PFSK-1 (cell line): ENCODE measurements around the gene PGF.

Source experiments
- FOXP2 ChIP-seq: optimal IDR thresholded peaks from 2 replicates; pipeline ENCODE3; 2011; ENCODE audit warnings: borderline replicate concordance, control low read depth, inconsistent platforms; ENCODE audit not compliant: insufficient read depth; ENCODE audit errors: extremely low read length, extremely low read depth
- POLR2AphosphoS5 ChIP-seq: IDR thresholded peaks from 2 replicates; pipeline ENCODE4 v1.6.1; 2012; ENCODE audit warnings: low read depth, mild to moderate bottlenecking, control low read depth, low read length, moderate library complexity
- SIN3A ChIP-seq: IDR thresholded peaks from 2 replicates; pipeline ENCODE4 v1.6.1; 2012; ENCODE audit warnings: mild to moderate bottlenecking, low read length, moderate library complexity, borderline replicate concordance; ENCODE audit not compliant: insufficient read depth
- TAF1 ChIP-seq: IDR thresholded peaks from 2 replicates; pipeline ENCODE4 v1.6.1; 2012; ENCODE audit warnings: low read length, control low read depth, borderline replicate concordance; ENCODE audit not compliant: insufficient read depth
- TF ChIP-seq, protein P1 (sequence below), 2 experiments: IDR thresholded peaks; 2 replicates each; pipeline versions ENCODE4 v1.6.1 to v1.8.0; 2011 to 2012; ENCODE audit warnings: low read depth in 2 of 2, low read length in 2 of 2, control low read depth in 1 of 2, inconsistent platforms in 1 of 2, mild to moderate bottlenecking in 1 of 2, moderate library complexity in 1 of 2; ENCODE audit not compliant: insufficient read depth in 1 of 2

PGF gene

DNA sequence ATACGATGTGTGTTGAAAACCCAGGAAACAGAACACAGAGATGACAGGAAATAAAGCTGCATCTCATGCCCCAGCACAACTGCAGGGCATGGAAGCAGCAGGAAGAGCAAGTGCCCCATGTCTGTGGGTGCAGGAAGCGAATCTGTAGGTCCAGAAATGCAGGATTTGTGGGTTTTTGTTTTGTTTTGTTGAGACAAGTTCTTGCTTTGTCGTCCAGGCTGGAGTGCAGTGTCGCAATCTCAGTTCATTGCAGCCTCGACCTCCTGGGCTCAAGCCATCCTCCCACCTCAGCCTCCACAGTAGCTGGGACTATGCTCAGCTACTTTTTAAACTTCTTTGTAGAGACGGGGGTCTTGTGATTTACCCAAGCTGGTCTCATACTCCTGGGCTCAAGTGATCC lies 26.2 kb downstream of the PGF start:
- TF ChIP-seq FOXP2 = no peak
- TF ChIP-seq TAF1 = no peak
- TF ChIP-seq POLR2AphosphoS5 = no peak
- no peak for TF ChIP-seq SIN3A
- TF ChIP-seq, protein P1, sequence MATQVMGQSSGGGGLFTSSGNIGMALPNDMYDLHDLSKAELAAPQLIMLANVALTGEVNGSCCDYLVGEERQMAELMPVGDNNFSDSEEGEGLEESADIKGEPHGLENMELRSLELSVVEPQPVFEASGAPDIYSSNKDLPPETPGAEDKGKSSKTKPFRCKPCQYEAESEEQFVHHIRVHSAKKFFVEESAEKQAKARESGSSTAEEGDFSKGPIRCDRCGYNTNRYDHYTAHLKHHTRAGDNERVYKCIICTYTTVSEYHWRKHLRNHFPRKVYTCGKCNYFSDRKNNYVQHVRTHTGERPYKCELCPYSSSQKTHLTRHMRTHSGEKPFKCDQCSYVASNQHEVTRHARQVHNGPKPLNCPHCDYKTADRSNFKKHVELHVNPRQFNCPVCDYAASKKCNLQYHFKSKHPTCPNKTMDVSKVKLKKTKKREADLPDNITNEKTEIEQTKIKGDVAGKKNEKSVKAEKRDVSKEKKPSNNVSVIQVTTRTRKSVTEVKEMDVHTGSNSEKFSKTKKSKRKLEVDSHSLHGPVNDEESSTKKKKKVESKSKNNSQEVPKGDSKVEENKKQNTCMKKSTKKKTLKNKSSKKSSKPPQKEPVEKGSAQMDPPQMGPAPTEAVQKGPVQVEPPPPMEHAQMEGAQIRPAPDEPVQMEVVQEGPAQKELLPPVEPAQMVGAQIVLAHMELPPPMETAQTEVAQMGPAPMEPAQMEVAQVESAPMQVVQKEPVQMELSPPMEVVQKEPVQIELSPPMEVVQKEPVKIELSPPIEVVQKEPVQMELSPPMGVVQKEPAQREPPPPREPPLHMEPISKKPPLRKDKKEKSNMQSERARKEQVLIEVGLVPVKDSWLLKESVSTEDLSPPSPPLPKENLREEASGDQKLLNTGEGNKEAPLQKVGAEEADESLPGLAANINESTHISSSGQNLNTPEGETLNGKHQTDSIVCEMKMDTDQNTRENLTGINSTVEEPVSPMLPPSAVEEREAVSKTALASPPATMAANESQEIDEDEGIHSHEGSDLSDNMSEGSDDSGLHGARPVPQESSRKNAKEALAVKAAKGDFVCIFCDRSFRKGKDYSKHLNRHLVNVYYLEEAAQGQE (IDR thresholded peaks at IDR 0.05; ENCODE audit: insufficient read depth in 1 of 2, low read depth in 2 of 2, low read length in 2 of 2) = no peak

DNA sequence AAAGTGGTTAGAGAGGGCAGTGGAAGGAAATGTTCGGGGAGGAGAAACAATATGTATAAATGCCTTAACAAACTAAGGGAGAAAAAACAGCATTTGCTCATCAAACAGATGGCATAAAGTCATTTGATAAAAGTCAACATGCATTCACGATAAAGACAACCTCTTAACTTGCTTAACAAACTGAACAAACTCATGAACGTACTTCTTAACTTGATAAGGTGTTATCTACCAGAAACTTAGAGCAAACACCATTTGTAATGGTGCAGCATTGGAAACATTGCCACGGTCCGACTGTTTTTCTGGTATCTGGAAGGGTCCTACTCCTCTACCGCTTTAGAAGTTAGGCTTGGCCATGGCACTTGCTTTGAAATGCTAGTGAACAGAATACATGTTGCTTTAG lies 28.2 kb downstream of the PGF start:
- TF ChIP-seq, protein P1 (IDR thresholded peaks at IDR 0.05; ENCODE audit: insufficient read depth in 1 of 2, low read depth in 2 of 2, low read length in 2 of 2) = no peak
- TF ChIP-seq FOXP2 = no peak
- TF ChIP-seq TAF1 = no peak
- no peak for TF ChIP-seq POLR2AphosphoS5
- TF ChIP-seq SIN3A = no peak

DNA sequence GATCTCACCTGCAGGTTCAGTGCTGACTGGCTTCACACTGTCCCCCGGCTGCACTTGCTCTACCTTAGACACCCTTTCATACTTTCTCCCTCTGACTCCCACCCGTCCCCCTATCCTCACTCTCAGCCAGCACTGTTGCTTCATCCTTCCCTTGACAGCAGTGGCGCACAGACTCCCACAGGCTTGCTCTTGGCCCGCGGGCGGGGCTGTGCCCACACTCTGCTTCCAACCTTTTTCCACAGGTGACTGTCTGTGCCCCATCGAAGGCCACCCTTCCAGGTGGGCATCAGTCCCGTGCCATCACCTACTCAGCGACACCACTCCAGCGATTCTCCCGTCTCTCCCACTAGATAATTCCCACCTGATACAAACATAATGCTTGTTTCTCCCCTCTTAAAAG lies 31.3 kb downstream of the PGF start:
- TF ChIP-seq FOXP2 (no peak), POLR2AphosphoS5 (no peak), SIN3A (no peak), TAF1 (no peak)
- TF ChIP-seq, protein P1 (IDR thresholded peaks at IDR 0.05; ENCODE audit: insufficient read depth in 1 of 2, low read depth in 2 of 2, low read length in 2 of 2) = no peak

DNA sequence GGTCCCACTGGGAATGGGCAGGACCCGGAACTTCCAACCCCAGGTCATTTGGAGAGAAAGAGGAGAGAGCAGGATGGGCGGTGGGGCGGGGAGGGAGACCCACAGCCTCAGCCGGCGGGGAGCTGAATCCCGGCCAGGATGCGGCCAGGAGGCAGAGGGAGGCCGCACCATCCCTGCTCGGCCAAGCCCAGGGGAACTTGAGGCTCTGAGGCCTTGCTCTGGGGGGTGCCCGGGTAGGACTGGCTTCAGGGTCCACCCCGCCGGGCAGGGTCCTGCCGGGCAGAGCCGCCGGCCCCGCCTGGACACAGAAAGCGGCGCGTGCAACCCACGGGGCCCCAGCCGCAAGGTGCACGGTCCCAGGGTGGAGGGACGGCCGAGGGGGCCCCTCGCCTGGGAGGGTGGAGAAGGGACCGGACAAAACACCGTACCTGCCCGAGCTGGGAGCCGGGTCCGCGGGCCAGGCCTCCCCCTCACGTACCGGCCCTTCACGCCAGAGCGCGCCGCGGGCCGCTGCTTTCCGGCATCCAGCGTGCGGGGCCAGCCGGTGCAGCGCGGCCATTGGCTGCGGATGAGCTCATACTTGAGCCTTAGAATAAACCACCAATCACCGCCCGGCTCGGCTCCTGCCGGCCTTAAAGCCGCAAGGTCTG lies 32.5 kb downstream of the PGF start, which contains the start of gene RPS6KL1:
Gene RPS6KL1 (minus strand): TSS at position 509 of the 650 bp plus-strand sequence. CDS start 1,719 bp downstream, outside the sequence.
- TF ChIP-seq SIN3A = no peak
- no peak for TF ChIP-seq POLR2AphosphoS5
- TF ChIP-seq FOXP2 = no peak
- no peak for TF ChIP-seq TAF1
- TF ChIP-seq, protein P1 (IDR thresholded peaks at IDR 0.05; ENCODE audit: insufficient read depth in 1 of 2, low read depth in 2 of 2, low read length in 2 of 2) = no peak
